Stomach (tissue), 4 donors: ENCODE measurements around the gene AK4.

Source experiments
- EP300 ChIP-seq: sonication (generic); formaldehyde crosslinking; IDR thresholded peaks from one replicate; pipeline ENCODE4 v1.6.1; 2017; ENCODE audit warnings: antibody characterized with exemption
- POLR2A ChIP-seq, 4 donors: fragments of 450-650 bp; IDR thresholded peaks; one replicate each; pipeline ENCODE4 v1.6.1; 2016; ENCODE audit warnings: antibody characterized with exemption in 4 of 4, control low read depth in 2 of 4, mild to moderate bottlenecking in 1 of 4, moderate library complexity in 1 of 4
- TF ChIP-seq, protein P1 (sequence below), 7 experiments: fragments of 450-650 bp in 4 of 7; fragments of 200-600 bp in 3 of 7; sonication (generic) in 3 of 7; IDR thresholded peaks; one replicate each; pipeline ENCODE4 v1.5.1; 2016 to 2019; ENCODE audit warnings: antibody characterized with exemption in 7 of 7, control low read depth in 2 of 7, mild to moderate bottlenecking in 1 of 7

GRCh38 chr1:65151641-65152040 is 3.6 kb downstream of the AK4 start:
- TF ChIP-seq, protein P1, sequence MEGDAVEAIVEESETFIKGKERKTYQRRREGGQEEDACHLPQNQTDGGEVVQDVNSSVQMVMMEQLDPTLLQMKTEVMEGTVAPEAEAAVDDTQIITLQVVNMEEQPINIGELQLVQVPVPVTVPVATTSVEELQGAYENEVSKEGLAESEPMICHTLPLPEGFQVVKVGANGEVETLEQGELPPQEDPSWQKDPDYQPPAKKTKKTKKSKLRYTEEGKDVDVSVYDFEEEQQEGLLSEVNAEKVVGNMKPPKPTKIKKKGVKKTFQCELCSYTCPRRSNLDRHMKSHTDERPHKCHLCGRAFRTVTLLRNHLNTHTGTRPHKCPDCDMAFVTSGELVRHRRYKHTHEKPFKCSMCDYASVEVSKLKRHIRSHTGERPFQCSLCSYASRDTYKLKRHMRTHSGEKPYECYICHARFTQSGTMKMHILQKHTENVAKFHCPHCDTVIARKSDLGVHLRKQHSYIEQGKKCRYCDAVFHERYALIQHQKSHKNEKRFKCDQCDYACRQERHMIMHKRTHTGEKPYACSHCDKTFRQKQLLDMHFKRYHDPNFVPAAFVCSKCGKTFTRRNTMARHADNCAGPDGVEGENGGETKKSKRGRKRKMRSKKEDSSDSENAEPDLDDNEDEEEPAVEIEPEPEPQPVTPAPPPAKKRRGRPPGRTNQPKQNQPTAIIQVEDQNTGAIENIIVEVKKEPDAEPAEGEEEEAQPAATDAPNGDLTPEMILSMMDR (IDR thresholded peaks at IDR 0.05), result no peak
- TF ChIP-seq EP300 (no peak), POLR2A (IDR thresholded peaks at IDR 0.05) (no peak)
